Inferior parietal cortex (tissue), 1 donor: Measurements from ENCODE around the gene KCNQ1.

Experiments used
- DNase-seq: peaks from one replicate; pipeline ENCODE4 v3.0.0-alpha.2; 2016; ENCODE audit errors: extremely low spot score

KCNQ1 gene

GRCh38 chr11:2443881-2444820, 657 bp upstream of the KCNQ1 start, which contains the start of gene TRPM5:
TRPM5 (minus strand) TSS chr11:2444514; CDS start chr11:2423036, 21,478 bp downstream.
- no peak for DNase-seq

DNA sequence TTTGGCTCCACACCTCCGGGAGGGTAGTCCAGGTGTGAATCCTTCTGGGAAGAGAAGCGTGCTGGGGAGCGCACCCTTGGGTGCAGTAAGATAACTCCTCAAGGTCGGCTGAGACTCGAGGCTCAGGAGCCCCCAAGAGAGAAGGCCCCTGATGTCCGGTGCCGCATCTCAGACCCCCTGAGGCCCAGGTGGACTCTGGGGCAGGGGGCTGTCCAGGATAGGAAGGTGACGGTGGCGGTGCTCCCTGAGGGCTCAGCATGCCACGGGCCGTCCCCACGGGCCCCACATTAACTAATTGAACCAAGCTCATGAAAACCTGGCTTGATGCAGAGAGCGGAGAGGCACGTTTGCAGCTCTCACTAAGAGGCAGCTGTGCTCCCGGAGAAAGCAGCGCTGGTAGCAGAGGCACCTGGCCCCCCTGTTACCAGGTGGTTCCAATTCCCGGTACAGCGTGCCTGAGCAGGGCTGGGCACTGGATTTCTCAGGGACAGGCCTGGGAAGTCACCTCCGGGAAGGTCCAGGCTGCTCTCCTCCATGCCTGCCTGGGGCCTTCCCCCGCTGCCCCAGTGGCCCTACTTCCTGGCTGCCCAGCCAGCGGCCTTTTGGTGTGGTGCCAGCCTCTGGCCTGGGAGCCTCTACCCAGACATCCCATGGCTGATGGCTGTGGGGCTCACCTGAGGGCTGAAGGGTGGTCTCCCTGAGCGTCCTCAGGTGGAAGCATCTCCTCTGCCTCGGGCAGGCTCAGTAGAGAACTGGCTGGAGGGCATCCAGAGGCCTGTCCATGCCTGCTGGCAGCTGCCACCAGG, 1.1 kb downstream of the KCNQ1 start:
- no peak for DNase-seq

GRCh38 chr11:2446590-2447252, 1.9 kb downstream of the KCNQ1 start:
- no peak for DNase-seq

DNA sequence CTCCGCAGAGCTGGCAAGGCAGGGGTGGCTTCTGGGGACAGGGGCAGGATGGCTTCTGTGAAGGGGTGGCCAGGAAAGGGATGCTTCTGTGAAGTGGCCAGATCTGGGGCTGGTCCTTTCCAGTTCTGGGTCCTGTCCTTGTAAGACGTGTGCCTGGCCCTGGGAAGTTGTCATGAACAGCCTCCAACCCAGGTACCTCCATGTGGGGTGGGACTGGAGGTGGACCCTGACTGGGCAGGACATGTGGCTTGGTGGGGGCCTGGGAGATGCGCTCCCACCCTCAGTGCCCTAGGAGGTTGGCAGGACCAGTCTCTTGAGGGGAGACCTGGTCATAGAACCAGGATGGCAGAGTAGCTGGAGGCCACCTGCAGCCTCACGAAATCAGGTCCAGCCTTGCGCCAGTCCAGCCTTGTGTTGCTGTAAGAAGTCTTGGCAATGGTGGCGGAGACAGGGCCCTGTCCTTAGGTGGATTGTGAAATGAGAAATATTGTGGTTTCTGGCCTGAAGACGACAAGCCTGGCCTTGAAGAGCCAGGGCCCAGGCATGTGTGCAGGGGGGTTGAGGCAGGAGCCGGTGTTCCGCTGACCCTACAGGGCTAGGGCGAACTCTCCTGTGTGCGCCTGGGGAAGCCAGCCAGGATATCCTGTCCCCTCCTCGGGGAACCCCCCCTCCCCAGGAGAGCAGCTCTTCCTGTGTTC, 2.6 kb downstream of the KCNQ1 start:
- no peak for DNase-seq

DNA sequence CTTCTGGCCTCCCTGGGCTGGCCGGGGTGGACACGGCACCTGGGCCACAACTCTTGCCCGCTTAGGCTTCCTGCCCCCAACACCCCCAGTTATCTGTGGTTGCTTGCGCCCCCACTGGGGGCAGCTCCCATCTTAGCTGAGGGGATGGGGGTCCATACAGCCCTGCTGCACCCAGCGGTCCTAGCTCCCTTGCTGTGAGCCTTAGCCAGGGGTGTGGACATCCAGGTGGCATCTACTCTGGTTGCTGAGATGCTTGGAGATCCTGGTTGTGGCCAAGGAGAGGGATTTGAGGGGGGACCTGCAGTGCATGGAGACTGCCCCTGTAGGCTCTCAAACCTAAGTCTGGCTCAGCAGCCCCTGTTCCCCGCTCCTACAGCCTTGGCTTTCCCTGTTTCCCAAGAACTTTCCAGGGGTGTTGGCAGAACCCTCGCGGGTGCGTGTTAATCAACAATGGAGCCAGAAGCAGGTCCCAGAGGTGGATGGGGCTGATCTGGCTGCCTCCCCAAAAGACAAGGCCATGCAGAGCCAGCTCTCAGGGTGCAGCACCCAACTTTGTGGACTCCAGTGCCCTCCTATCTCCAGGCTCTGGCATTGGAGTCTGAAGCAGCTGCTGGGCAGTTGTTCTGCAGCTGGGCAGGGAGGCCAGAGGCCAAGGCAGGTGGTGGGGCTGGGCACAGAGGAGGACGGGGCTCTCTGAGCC, 3.3 kb downstream of the KCNQ1 start:
- no peak for DNase-seq

- no peak for DNase-seq
Observed at GRCh38 chr11:2448661-2449547, 4.1 kb downstream of the KCNQ1 start.

DNA sequence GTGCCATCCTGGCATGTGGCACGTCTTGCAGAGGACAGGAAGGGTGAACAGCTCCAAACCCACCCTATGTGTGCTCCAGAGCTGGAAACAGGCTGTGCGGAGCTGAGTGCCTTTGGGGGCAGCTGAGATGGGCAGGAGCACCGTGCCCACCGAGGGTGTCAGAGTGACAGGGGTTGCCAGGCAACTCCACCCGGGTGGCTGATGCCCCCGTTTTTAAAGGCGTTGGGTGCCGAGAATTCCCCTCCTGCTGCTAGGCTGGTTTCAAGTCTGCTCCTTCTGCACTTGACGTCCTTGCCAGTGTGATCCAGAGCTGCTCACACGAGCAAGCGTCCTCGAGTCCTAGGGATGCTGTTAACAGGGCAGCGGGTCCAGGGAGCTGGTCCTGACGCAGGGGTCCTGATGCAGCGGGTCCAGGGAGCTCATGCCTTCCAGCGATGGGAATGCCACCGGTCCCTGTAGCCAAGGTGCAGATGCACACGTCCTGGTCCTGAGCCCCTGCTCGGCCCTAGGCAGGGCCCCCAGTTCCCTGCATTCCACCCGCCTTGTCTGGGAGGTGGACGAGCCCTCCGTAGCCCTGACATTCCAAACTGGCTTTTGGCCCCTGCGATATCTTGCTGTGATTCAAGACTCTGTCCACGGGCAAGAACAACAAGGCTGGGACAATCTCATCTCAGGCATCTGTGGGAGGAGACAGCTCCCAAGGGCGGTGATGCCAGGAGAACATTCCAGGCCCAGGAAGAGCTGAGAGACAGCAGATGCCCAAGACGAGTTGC, 4.9 kb downstream of the KCNQ1 start:
- no peak for DNase-seq

GRCh38 chr11:2450321-2451041, 5.7 kb downstream of the KCNQ1 start:
- no peak for DNase-seq

- DNase-seq: no peak
Observed at GRCh38 chr11:2451336-2451735, 6.5 kb downstream of the KCNQ1 start.

DNA sequence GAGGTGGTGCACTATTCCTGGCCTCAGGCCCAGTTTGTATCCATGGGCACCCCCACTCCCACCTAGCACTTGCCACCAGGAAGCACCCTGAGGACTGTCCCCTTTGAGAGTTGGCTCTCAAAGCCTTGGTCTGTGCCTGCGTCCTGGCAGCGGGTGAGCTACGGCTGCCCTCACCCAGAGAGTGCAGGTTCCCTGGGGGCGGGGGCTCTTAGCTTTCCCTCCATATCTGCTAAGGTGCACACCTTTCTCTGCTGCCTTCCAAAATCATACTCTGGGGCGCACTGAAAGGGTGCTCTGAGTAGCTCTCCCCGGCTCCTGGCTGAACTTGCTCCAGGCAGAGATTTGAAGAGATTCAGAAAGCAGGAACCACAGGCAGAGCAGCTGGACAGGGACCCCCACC, 7.1 kb downstream of the KCNQ1 start:
- no peak for DNase-seq

DNA sequence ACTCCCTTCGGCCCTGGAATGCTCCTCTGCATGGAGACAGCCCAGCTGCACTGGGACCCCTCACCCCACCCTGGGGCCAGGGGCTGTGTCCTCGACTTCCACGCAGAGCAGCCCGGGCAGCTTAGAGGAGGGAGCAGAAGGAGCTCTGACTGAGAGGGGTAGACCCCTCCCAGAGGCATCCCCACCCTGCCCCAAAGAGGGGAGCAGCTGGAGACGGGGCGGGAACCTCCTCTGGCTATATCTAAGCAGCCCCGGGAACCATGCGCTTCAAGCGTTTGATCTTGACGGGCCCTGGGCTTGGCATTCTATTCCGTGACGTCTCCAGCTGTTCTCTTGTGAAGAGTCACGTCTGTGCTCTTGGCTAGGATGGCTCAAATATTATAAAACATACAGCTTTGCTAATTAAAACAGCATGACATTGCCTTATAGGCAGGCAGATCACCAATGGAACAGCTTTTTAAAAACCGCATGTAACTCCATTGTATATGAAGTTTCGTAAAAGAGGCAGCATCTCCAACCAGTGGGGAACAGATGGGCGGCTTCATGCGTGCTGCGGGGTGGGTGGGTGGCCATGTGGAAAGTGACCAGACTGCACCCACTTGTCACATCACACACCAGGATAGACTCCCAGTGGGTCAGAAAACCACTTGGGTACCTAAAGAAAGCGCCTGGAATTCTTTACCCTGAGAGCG, 7.7 kb downstream of the KCNQ1 start:
- no peak for DNase-seq

DNA sequence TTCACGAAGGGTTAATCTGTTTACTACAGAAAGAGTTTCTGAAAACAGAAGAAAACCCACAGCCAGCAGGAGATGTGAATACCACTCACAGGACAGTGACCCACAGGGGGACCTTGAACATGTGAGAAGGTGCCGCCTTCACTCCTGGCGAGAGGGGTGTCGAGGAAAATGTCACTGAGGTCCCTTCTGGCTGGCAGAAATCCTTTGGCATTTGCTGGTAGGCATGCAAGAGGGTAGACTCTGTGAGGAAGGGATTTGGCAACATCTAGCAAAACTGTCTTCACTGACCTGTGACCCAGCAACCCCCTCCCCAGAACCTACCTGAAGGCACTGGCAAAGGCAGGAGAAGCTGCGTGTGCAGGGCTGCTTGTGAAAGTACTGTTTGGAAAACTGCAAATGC, 8.6 kb downstream of the KCNQ1 start:
- DNase-seq: no peak

GRCh38 chr11:2458321-2458720, 13.5 kb downstream of the KCNQ1 start:
- no peak for DNase-seq

DNA sequence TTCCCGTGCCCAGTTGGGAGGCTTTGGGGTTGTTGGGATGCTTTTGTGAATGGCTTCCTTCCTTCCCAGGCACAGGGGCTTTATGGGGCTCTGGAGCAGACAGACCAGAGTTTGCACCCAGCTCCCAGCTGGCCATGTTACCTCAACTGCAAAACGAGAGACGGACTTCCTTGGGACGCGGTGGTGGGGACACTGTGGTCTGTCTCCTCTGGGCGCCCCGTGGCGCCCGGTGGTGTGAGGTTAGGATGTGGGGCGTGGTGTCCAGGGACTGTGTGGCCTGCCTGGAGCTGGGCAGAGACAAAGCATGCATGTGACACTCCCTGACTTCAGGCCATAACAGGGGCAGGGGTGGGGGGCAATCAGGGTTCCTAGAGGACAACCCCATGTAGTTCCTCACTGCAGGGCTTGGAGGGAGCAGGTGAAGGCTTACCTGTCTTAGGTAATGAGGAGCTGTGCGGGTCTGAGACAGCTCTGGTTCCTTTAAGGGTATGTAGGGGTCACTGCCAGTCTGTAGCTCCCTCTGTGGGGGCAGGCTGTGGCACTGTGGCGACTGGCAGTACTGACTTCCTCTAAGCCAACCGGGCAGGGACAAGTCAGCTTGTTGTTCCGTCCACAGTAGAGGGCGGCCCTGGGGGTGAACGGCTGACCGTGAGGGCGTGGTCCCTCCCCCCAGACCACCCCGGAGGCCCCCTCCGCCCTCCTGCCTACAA, 14.4 kb downstream of the KCNQ1 start:
- DNase-seq: no peak

- DNase-seq: no peak
Observed at GRCh38 chr11:2459796-2460531, 15.2 kb downstream of the KCNQ1 start.

DNA sequence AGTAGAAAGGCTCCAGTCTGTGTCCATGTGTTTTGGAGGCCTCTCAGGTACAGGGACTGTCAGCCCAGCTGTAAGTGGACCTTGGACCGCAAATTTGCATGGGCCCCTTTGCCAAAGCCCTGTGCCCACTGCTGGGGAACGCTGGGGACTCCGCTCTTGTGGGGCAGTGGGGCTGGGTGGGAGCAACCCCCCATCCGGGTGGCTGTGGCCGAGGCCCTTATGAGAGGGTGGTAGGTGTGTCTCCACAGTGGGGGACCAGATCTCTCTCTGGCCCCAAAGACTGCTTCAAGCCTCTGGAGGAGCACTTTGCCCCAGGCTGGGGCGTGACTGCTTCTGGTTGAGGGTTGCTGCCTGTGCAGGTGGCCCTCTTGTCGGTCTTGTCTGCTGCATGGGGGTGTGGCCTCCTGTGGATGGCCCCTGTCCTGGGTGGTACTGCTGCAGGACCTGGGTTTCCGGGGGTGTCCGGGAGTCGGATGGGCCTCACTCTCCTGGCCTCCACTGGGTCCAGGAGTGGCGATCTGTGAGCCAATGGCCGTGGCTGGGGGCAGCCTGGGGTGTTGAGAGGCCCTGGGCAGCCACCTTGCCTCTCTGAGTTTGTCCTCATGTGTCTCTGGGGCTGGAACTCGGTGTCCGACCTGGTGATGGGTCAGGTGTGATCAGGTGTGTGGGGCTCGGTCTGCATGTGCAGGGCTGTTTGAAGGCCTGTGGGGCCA, 15.9 kb downstream of the KCNQ1 start:
- no peak for DNase-seq
